GM12878 (cell line): ENCODE data around the gene CAMK2D. TPM values are rescaled to one million over a fixed set of nuclear protein-coding genes. Genes with fewer than 3 reads are reported as not detected.
A peak's percentile ranks its signal among the peaks of the same experiment; 100 is the strongest.

Experiments used
- ASH2L ChIP-seq: fragments of 300-600, 200-600 bp; sonication (generic); IDR thresholded peaks from 2 replicates; pipeline ENCODE4 v1.6.1; 2017; ENCODE audit warnings: low read depth, mild to moderate bottlenecking, borderline replicate concordance
- ATF2 ChIP-seq: IDR thresholded peaks from 2 replicates; pipeline ENCODE4 v1.6.1; 2012; ENCODE audit warnings: low read length, inconsistent platforms
- BMI1 ChIP-seq: fragments of 450-650 bp; IDR thresholded peaks from 2 replicates; pipeline ENCODE4 v1.6.1; 2016; ENCODE audit warnings: mild to moderate bottlenecking, moderate library complexity, borderline replicate concordance
- CBX5 ChIP-seq: sonication (generic); IDR thresholded peaks from 2 replicates; pipeline ENCODE4 v1.6.1; 2016; ENCODE audit warnings: low read depth, moderate library complexity, mild to moderate bottlenecking, inconsistent platforms
- CHD4 ChIP-seq: fragments of 200-600 bp; sonication (generic); IDR thresholded peaks from 2 replicates; pipeline ENCODE4 v1.6.1; 2016; ENCODE audit warnings: mild to moderate bottlenecking
- E2F8 ChIP-seq: fragments of 450-650 bp; IDR thresholded peaks from 2 replicates; pipeline ENCODE4 v1.6.1; 2018; ENCODE audit warnings: mild to moderate bottlenecking, low read depth, moderate library complexity; ENCODE audit not compliant: partially characterized antibody
- EP300 ChIP-seq, 2 experiments: fragments of 150-350 bp in 1 of 2; IDR thresholded peaks; 2 replicates each; pipeline ENCODE4 v1.6.1; 2011 to 2012; ENCODE audit warnings: low read depth in 2 of 2, low read length in 2 of 2, borderline replicate concordance in 1 of 2, improper control_type of control experiment in 1 of 2, inconsistent platforms in 1 of 2; ENCODE audit not compliant: control insufficient read depth in 1 of 2
- ETV6 ChIP-seq, 2 experiments: fragments of 450-650 bp in 1 of 2; IDR thresholded peaks in 1 of 2; conservative IDR thresholded peaks in 1 of 2; 2 replicates each; pipeline ENCODE4 v1.6.1; 2014; ENCODE audit warnings: antibody characterized with exemption in 1 of 2, borderline replicate concordance in 1 of 2, low read depth in 1 of 2, mild to moderate bottlenecking in 1 of 2, moderate library complexity in 1 of 2
- EZH2 ChIP-seq: IDR thresholded peaks from 2 replicates; pipeline ENCODE4 v1.6.1; 2012; ENCODE audit warnings: low read depth, mild to moderate bottlenecking, control low read depth, inconsistent platforms, low read length, borderline replicate concordance; ENCODE audit not compliant: control insufficient read depth
- FOXK2 ChIP-seq: fragments of 450-650 bp; IDR thresholded peaks from 2 replicates; pipeline ENCODE4 v1.6.1; 2017; ENCODE audit warnings: mild to moderate bottlenecking, moderate library complexity
- HDAC2 ChIP-seq: fragments of 200-600 bp; sonication (generic); IDR thresholded peaks from 2 replicates; pipeline ENCODE4 v1.6.1; 2017
- HDAC6 ChIP-seq: fragments of 200-600 bp; sonication (generic); IDR thresholded peaks from one replicate; pipeline ENCODE4 v1.8.0; 2017; ENCODE audit warnings: antibody characterized with exemption; ENCODE audit not compliant: unreplicated experiment
- HDGF ChIP-seq: fragments of 450-650 bp; IDR thresholded peaks from 2 replicates; pipeline ENCODE4 v1.6.1; 2016; ENCODE audit warnings: antibody characterized with exemption
- KLF5 ChIP-seq: fragments of 450-650 bp; IDR thresholded peaks from 2 replicates; pipeline ENCODE4 v1.6.1; 2014; ENCODE audit warnings: mild to moderate bottlenecking; ENCODE audit not compliant: partially characterized antibody
- MEF2A ChIP-seq: IDR thresholded peaks from 2 replicates; pipeline ENCODE4 v1.6.1; 2011; ENCODE audit warnings: low read depth, mild to moderate bottlenecking, low read length, moderate library complexity; ENCODE audit not compliant: insufficient read depth
- MTA2 ChIP-seq: fragments of 450-650 bp; IDR thresholded peaks from 2 replicates; pipeline ENCODE4 v1.6.1; 2016; ENCODE audit warnings: low read depth, mild to moderate bottlenecking, moderate library complexity
- NKRF ChIP-seq: fragments of 450-650 bp; conservative IDR thresholded peaks from 2 replicates; pipeline ENCODE4 v1.6.1; 2017; ENCODE audit warnings: mild to moderate bottlenecking, moderate library complexity
- PAX5 ChIP-seq: IDR thresholded peaks from 2 replicates; pipeline ENCODE4 v1.6.1; 2011; ENCODE audit warnings: low read depth, low read length, borderline replicate concordance
- PML ChIP-seq: IDR thresholded peaks from 2 replicates; pipeline ENCODE4 v1.6.1; 2012; ENCODE audit warnings: low read length, inconsistent platforms
- SIX5 ChIP-seq: IDR thresholded peaks from 2 replicates; pipeline ENCODE4 v1.6.1; 2011; ENCODE audit warnings: mild to moderate bottlenecking, low read depth, low read length, moderate library complexity; ENCODE audit not compliant: severe bottlenecking
- SREBF1 ChIP-seq: IDR thresholded peaks from 2 replicates; pipeline ENCODE4 v1.6.1; 2012; ENCODE audit warnings: mild to moderate bottlenecking, low read length
- TBL1XR1 ChIP-seq: IDR thresholded peaks from 2 replicates; pipeline ENCODE4 v1.6.1; 2012; ENCODE audit warnings: low read depth, low read length, improper control_type of control experiment
- TCF12 ChIP-seq: IDR thresholded peaks from 2 replicates; pipeline ENCODE4 v1.6.1; 2011; ENCODE audit warnings: low read depth, mild to moderate bottlenecking, low read length
- USF2 ChIP-seq: IDR thresholded peaks from 2 replicates; pipeline ENCODE4 v1.6.1; 2011; ENCODE audit warnings: low read depth, low read length, improper control_type of control experiment, borderline replicate concordance
- YBX1 ChIP-seq: fragments of 450-650 bp; IDR thresholded peaks from 2 replicates; pipeline ENCODE4 v1.6.1; 2016; ENCODE audit warnings: antibody characterized with exemption
- ZNF207 ChIP-seq: fragments of 450-650 bp; IDR thresholded peaks from 2 replicates; pipeline ENCODE4 v1.6.1; 2014; ENCODE audit warnings: antibody characterized with exemption, mild to moderate bottlenecking, borderline replicate concordance
- polyA plus RNA-seq, 11 experiments: library from polyadenylated mRNA; depleted of rRNA in 4 of 11; unstranded in 6 of 11; stranded (reverse) in 5 of 11; fragments of >200 nt; fragmentation: Nextera tagmentation in 4 of 11; fragmentation: Illumina TruSeq in 1 of 11; extraction: Ambion mirVana in 4 of 11; extraction: Trizol in 1 of 11; gene quantifications; 1 replicate in 1 of 11; 2 replicates in 10 of 11; pipeline versions ENCODE4 v1.2.1 to v1.2.3, GENCODE V29; 2011 to 2016; ENCODE audit warnings: inconsistent platforms in 2 of 11, missing spikeins in 2 of 11, low read depth in 1 of 11
- total RNA-seq, 4 experiments: library from RNA; depleted of rRNA in 3 of 4; stranded (reverse); fragments of >200 nt in 3 of 4; fragmentation: Illumina TruSeq in 1 of 4; extraction: Trizol in 1 of 4; gene quantifications; 2 replicates each; pipeline versions ENCODE4 v1.2.1 to v1.2.3, GENCODE V29; 2013 to 2021

The CAMK2D gene
- total and polyA plus RNA-seq, 10 of the 15 experiments (the other 5 are each of a cell fraction or from before 2014, with no cell fraction given): 6.9 to 88.5 (median 12.9) TPM

GRCh38 chr4:113788888-113789287 is 27.4 kb upstream of the CAMK2D start (continued):
- TF ChIP-seq TBL1XR1: no peak
- TF ChIP-seq SIX5: no peak
- no peak for TF ChIP-seq TCF12
- peak; percentile 96 for TF ChIP-seq MTA2
- no peak for TF ChIP-seq EZH2
- no peak for TF ChIP-seq ASH2L
- no peak for TF ChIP-seq CBX5
- no peak for TF ChIP-seq PAX5
- peak; percentile 43; the same call in 1 of the 2 replicates for TF ChIP-seq BMI1
- TF ChIP-seq HDAC6: no peak
- no peak for TF ChIP-seq ATF2
- TF ChIP-seq E2F8: peak; percentile 18
- no peak for TF ChIP-seq FOXK2
- TF ChIP-seq SREBF1: no peak
- no peak for TF ChIP-seq HDAC2
- no peak for TF ChIP-seq MEF2A
- TF ChIP-seq USF2: no peak
- TF ChIP-seq EP300 (IDR thresholded peaks at IDR 0.05; ENCODE audit: borderline replicate concordance in 1 of 2, control insufficient read depth in 1 of 2, low read depth in 2 of 2, low read length in 2 of 2): no peak
- TF ChIP-seq ETV6 (conservative IDR thresholded peaks at IDR 0.05 in 1 of 2, IDR thresholded peaks at IDR 0.05 in 1 of 2; ENCODE audit: borderline replicate concordance in 1 of 2, low read depth in 1 of 2): no peak
- no peak for TF ChIP-seq ZNF207
- TF ChIP-seq CHD4: no peak
- no peak for TF ChIP-seq YBX1
- TF ChIP-seq HDGF: 0 out of 2 replicates have a peak, but pooled peaks have one; percentile 31
- TF ChIP-seq NKRF: no peak
- no peak for TF ChIP-seq PML
- TF ChIP-seq KLF5: no peak
